Thyroid gland (tissue), 4 donors: ENCODE measurements around the gene KLHDC7B. TPM values are rescaled to one million over a fixed set of nuclear protein-coding genes. Genes with fewer than 3 reads are reported as not detected.

Experiments used
- DNase-seq, 2 donors: peaks; one replicate each; pipeline ENCODE4 v3.0.0-alpha.2; 2019
- H3K27ac ChIP-seq, 3 donors: fragments of 200-600 bp; sonication (generic); 1 replicate in 2 of 3; 2 replicates in 1 of 3; pipeline ENCODE4 v1.5.1; 2016 to 2019; ENCODE audit warnings: mild to moderate bottlenecking in 1 of 3, moderate library complexity in 1 of 3
- H3K27me3 ChIP-seq: fragments of 200-600 bp; sonication (generic); one replicate; pipeline ENCODE4 v1.5.1; 2019
- H3K36me3 ChIP-seq, 2 donors: fragments of 200-600 bp; sonication (generic); one replicate each; pipeline ENCODE4 v1.5.1; 2016 to 2019
- H3K4me1 ChIP-seq, 2 donors: fragments of 200-600 bp; sonication (generic); one replicate each; pipeline ENCODE4 v1.5.1; 2017 to 2019
- H3K4me3 ChIP-seq, 3 donors: fragments of 200-600 bp; sonication (generic); replicated peaks in 1 of 3; 1 replicate in 2 of 3; 2 replicates in 1 of 3; pipeline ENCODE4 v1.5.1; 2016; ENCODE audit warnings: mild to moderate bottlenecking in 1 of 3
- H3K9me3 ChIP-seq: fragments of 200-600 bp; sonication (generic); one replicate; pipeline ENCODE4 v1.5.1; 2017
- POLR2A ChIP-seq, 2 donors: fragments of 450-650 bp; IDR thresholded peaks; one replicate each; pipeline ENCODE4 v1.6.1; 2017; ENCODE audit warnings: antibody characterized with exemption in 2 of 2, mild to moderate bottlenecking in 2 of 2, moderate library complexity in 1 of 2
- WGBS, 2 donors: methylation state at CpG; one replicate each; pipeline ENCODE4 v1.1.5; 2017; 5-methylcytosine and 5-hydroxymethylcytosine counted together
- intact Hi-C: fragments of 100-400 bp; cut with DNase I; formaldehyde crosslinking; loops from one replicate; pipeline ENCODE4 v1.15.1; 2023
- total RNA-seq, 4 donors: library from RNA; depleted of rRNA; stranded (reverse); fragments of >200 nt; gene quantifications; one replicate each; pipeline ENCODE4 v1.2.3, GENCODE V29; 2016
- TF ChIP-seq, protein P1 (sequence below), 6 experiments: fragments of 200-600 bp in 3 of 6; fragments of 450-650 bp in 3 of 6; sonication (generic) in 3 of 6; IDR thresholded peaks; one replicate each; pipeline ENCODE4 v1.5.1; 2016 to 2019; ENCODE audit warnings: antibody characterized with exemption in 6 of 6, mild to moderate bottlenecking in 2 of 6, inconsistent platforms in 1 of 6, moderate library complexity in 1 of 6

KLHDC7B gene
- total RNA-seq, 4 donors from 2014 or later: 0.27 TPM; not detected in 3

DNA sequence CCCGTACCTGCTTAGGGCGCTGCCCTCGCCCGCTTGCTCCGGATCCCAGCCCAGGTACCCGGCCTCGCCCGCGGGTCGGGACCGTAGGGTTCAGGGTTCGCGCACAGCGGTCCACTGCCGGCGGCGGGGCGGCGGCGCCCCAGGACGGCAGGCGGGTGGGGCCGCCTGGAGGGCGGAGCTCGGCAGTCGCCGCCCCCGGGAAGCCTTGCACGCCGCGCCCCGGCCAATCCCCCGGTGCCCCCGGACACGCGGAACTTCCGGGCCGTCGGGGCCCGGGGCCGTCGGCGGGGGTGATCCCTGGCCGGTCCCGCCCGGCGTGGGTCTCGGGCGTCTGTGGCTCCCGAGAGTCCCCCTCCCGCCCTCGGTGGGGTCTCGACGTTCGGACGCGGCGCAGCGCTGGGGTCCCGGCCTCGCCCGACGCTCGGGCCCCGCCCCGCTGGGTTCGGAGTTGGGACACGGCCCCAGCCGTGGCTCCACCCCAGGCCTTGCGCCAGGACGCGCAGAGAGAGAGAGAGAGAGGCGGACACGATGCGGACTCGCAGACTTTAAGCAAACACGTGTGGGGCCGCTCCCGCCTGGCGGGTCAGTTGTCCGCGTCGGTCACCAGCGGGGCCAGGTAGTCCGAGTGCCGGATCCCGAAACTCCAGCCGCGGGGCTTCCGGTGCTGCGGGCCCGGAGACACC, 15.7 kb upstream of the KLHDC7B start, which contains the start of gene TYMP:
TSS of gene TYMP (minus strand) at position 116 of the 683 bp plus-strand sequence. CDS start 303 bp downstream, outside the sequence.
- TF ChIP-seq, protein P1, sequence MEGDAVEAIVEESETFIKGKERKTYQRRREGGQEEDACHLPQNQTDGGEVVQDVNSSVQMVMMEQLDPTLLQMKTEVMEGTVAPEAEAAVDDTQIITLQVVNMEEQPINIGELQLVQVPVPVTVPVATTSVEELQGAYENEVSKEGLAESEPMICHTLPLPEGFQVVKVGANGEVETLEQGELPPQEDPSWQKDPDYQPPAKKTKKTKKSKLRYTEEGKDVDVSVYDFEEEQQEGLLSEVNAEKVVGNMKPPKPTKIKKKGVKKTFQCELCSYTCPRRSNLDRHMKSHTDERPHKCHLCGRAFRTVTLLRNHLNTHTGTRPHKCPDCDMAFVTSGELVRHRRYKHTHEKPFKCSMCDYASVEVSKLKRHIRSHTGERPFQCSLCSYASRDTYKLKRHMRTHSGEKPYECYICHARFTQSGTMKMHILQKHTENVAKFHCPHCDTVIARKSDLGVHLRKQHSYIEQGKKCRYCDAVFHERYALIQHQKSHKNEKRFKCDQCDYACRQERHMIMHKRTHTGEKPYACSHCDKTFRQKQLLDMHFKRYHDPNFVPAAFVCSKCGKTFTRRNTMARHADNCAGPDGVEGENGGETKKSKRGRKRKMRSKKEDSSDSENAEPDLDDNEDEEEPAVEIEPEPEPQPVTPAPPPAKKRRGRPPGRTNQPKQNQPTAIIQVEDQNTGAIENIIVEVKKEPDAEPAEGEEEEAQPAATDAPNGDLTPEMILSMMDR (IDR thresholded peaks at IDR 0.05): no peak
- TF ChIP-seq POLR2A (IDR thresholded peaks at IDR 0.05): peak; percentile 23 to 71
- no peaks in the 10 kb centered on the region for H3K27me3 ChIP-seq
- H3K36me3 ChIP-seq: no peaks in the 10 kb centered on the region
- H3K4me1 ChIP-seq: peaks cover 33 to 49% of the 10 kb centered on the region in 2 donors
- DNase-seq: peak; percentile 78 to 83
- intact Hi-C loops: no loop called here
- H3K27ac ChIP-seq: peak within 1 kb of the TSS; percentile 81 to 99 (median 85)
- H3K4me3 ChIP-seq: peak within 1 kb of the TSS; percentile 2 to 81 (median 28)
- no peaks in the 10 kb centered on the region for H3K9me3 ChIP-seq
- WGBS, 2 donors: 0% methylated on average over 21 of the region's 92 CpGs; no CpG with 5 or more reads in 1 of the 2 donors

DNA sequence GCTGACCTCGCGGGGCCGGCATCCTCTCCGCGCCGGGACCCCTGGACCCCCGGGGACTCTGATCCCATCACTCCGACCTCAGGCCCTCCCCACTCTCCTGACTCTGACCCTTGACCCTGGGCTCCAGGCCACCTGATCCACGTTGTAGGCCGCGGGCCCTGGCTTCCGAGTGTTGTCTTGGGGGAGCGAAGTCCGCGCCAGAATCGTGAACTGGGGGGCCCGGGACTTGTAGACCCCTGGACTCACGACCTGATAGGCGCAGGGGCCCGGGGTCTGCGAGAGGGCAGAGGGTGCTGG, 15.2 kb upstream of the KLHDC7B start:
- H3K27ac ChIP-seq: peak overlapping the region; percentile 81 to 99 (median 85)
- DNase-seq: no peak
- peaks cover 32 to 50% of the 10 kb centered on the region in 2 donors for H3K4me1 ChIP-seq
- no peaks in the 10 kb centered on the region for H3K27me3 ChIP-seq
- H3K36me3 ChIP-seq: no peaks in the 10 kb centered on the region
- 3% methylated on average over 5 of the region's 21 CpGs; no CpG with 5 or more reads in 1 of the 2 donors for WGBS, 2 donors
- TF ChIP-seq, protein P1 (IDR thresholded peaks at IDR 0.05): no peak
- intact Hi-C loops: no loop called here
- peak overlapping the region; percentile 1 to 81 (median 2) for H3K4me3 ChIP-seq
- H3K9me3 ChIP-seq: no peaks in the 10 kb centered on the region

DNA sequence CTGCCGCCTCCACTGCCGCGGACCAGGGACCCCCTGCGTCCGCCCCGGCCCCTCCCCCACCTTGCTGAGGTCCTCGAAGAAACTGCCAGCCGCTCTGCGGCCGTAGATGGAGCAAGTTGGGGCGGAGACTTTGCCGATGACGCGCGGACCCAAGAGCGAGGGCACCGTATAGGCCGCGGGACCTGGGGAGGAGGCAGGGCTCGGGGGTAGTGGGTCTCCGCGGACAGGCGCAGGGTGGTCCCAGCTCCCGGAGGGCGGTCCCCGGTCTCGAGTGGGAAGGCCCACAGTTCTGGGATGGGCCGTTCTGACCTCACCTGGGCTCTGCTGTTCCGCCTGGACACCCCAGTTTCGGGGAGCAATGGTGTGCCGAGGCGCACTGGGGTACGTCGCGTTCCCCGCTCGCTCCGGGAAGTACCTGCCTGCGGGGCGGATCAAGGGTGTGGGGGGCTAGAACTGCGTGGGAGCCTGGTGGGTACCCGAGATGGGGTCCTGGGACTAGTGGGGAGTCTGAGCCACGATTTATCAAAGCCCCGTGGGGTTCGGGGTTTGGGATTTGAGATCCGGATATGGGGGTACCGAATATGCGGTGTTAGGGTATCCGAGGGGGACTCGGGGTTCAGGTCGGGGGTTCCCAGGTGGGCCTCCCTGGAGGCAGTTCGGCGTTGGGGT, 14.7 kb upstream of the KLHDC7B start:
- 5 to 8% methylated on average over 6 to 11 of the region's 53 CpGs for WGBS, 2 donors
- no peaks in the 10 kb centered on the region for H3K27me3 ChIP-seq
- peaks cover 32 to 50% of the 10 kb centered on the region in 2 donors for H3K4me1 ChIP-seq
- TF ChIP-seq POLR2A (IDR thresholded peaks at IDR 0.05): peak; percentile 54 to 71
- TF ChIP-seq, protein P1 (IDR thresholded peaks at IDR 0.05): no peak
- intact Hi-C loops: no loop called here
- peak; percentile 80 to 83 for DNase-seq
- no peaks in the 10 kb centered on the region for H3K36me3 ChIP-seq
- H3K4me3 ChIP-seq: peak overlapping the region; percentile 1 to 81 (median 33)
- peak overlapping the region; percentile 81 to 99 (median 85) for H3K27ac ChIP-seq
- H3K9me3 ChIP-seq: no peaks in the 10 kb centered on the region

DNA sequence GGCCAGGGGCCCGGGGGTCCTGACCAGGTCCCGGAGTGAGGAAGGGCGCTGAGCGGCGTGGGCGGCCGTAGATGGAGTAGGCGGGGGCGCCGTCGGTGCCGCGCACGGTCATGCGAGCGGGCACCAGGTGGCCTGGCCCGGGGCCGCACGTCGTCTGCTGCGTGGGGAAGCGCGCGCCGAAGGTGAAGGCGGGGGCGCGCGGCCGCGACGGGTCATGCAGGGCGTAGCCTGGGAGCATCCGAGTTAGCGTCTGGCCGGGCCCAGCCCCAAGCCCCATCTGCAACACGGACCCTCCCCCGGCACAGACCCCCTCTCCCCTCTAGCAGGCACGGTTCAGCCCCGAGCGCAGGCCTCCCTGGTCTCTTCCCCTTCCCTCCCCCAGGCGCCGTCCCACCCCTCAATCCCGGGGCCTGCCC, 14.1 kb upstream of the KLHDC7B start:
- no peaks in the 10 kb centered on the region for H3K36me3 ChIP-seq
- H3K27me3 ChIP-seq: no peaks in the 10 kb centered on the region
- 5% methylated on average over 10 of the region's 44 CpGs; no CpG with 5 or more reads in 1 of the 2 donors for WGBS, 2 donors
- H3K4me3 ChIP-seq: peak overlapping the region; percentile 33 to 81 (median 46)
- H3K27ac ChIP-seq: peak overlapping the region; percentile 81 to 99 (median 85)
- H3K9me3 ChIP-seq: no peaks in the 10 kb centered on the region
- peak; percentile 46 to 50 for DNase-seq
- no peak for TF ChIP-seq POLR2A (IDR thresholded peaks at IDR 0.05)
- TF ChIP-seq, protein P1 (IDR thresholded peaks at IDR 0.05): no peak
- peaks cover 29 to 45% of the 10 kb centered on the region in 2 donors for H3K4me1 ChIP-seq
- intact Hi-C loops: no loop called here
